Astrocyte of the cerebellum (primary cell): Measurements from ENCODE around the gene RAB25.
"Not testable (repeated sequence)": the region's sequence is repeated elsewhere in the genome, so short reads cannot be mapped to it uniquely, and the experiment has no call there.

Source experiments
- DNase-seq: peaks from one replicate; pipeline ENCODE4 v3.0.0-alpha.2; 2011; ENCODE audit warnings: low read depth
- H3K4me3 ChIP-seq: 2 replicates; pipeline ENCODE4 v1.5.1; 2011; ENCODE audit warnings: mild to moderate bottlenecking, low read depth, low read length, moderate library complexity
- CTCF ChIP-seq: IDR thresholded peaks from 2 replicates; pipeline ENCODE4 v1.5.1; 2012; ENCODE audit warnings: low read length, low read depth, moderate library complexity, mild to moderate bottlenecking; ENCODE audit errors: missing control alignments
- in situ Hi-C: cut with HindIII; loops from 2 replicates; pipeline ENCODE4 v1.10.0; 2017; ENCODE audit warnings: low sequenced_read_pairs

The RAB25 gene

GRCh38 chr1:156112276-156113137, 51.5 kb downstream of the RAB25 start:
- in situ Hi-C loops, result no loop called here
- no peak overlapping the region for H3K4me3 ChIP-seq
- no peak for TF ChIP-seq CTCF
- no peak for DNase-seq

DNA sequence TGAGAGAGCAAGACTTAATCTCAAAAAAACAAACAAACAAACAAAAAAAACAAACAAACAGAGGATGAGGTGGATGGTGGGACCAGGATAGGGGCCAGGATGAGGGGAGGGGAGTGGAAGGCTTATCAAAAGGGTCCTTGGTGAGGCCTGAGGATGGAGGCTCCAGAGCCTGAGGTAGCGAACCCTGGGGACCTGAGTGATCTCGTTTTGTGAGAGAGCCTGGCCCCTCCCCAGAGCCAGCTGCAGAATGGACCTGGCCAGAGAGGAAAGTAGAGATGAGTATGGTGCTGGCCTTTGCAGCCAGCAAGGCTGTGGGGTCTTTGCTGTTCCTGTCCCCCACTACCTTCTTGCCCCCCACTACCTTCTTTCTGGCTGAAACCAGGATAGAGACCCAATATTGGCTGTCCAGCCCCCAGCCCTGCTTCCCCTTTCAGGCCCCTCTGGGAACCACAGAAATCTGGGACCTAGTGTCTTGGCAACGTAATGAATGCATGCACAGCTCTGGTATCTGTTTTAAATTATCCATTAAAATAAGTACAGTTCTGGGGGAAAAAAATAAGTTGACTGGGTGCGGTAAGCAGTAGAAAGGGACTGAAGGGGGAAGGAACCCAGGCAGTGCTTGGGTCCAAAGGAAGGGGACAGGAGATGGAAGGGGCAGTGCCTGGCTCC, 52.5 kb downstream of the RAB25 start:
- no peak for TF ChIP-seq CTCF
- in situ Hi-C loops, result no loop called here
- no peak for DNase-seq
- H3K4me3 ChIP-seq, result no peak overlapping the region

DNA sequence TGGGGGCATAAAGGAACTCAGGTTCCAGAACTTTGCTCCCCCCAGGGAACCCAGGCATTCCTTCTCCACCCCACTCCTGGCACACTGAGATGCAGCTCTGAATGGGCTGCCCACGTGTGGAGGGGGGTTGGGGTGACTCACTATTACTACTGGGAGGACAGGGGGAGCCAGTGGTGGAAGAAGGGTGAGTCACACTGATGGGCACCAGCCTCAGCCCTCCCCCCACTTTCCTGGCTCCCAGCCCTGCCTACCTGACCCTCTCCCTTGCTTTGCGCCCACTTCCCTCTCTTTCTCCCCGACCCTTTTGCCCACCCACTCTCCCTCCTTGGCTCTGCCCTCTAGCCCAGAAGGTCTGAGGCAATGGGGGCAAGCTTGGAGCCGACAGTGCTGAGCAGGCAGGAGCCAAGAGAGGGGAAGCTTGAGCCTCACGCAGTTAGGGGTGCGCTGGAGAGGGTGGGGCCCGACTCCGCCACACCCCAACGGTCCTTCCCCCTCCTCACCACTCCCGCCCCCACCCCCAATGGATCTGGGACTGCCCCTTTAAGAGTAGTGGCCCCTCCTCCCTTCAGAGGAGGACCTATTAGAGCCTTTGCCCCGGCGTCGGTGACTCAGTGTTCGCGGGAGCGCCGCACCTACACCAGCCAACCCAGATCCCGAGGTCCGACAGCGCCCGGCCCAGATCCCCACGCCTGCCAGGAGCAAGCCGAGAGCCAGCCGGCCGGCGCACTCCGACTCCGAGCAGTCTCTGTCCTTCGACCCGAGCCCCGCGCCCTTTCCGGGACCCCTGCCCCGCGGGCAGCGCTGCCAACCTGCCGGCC, 53.4 kb downstream of the RAB25 start, which contains the start of gene LMNA:
TSS of gene LMNA (plus strand) at position 611 of the 818 bp plus-strand sequence. CDS start 208 bp downstream, outside the sequence.
- peak; percentile 88 for DNase-seq
- TF ChIP-seq CTCF, result no peak
- peak within 1 kb of the TSS; percentile 100 for H3K4me3 ChIP-seq
- in situ Hi-C loops, result no loop called here

DNA sequence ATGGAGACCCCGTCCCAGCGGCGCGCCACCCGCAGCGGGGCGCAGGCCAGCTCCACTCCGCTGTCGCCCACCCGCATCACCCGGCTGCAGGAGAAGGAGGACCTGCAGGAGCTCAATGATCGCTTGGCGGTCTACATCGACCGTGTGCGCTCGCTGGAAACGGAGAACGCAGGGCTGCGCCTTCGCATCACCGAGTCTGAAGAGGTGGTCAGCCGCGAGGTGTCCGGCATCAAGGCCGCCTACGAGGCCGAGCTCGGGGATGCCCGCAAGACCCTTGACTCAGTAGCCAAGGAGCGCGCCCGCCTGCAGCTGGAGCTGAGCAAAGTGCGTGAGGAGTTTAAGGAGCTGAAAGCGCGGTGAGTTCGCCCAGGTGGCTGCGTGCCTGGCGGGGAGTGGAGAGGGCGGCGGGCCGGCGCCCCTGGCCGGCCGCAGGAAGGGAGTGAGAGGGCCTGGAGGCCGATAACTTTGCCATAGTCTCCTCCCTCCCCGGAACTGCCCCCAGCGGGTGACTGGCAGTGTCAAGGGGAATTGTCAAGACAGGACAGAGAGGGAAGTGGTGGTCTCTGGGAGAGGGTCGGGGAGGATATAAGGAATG, 54.1 kb downstream of the RAB25 start:
- peak overlapping the region; percentile 100 for H3K4me3 ChIP-seq
- DNase-seq, result no peak
- no peak for TF ChIP-seq CTCF
- in situ Hi-C loops, result no loop called here

DNA sequence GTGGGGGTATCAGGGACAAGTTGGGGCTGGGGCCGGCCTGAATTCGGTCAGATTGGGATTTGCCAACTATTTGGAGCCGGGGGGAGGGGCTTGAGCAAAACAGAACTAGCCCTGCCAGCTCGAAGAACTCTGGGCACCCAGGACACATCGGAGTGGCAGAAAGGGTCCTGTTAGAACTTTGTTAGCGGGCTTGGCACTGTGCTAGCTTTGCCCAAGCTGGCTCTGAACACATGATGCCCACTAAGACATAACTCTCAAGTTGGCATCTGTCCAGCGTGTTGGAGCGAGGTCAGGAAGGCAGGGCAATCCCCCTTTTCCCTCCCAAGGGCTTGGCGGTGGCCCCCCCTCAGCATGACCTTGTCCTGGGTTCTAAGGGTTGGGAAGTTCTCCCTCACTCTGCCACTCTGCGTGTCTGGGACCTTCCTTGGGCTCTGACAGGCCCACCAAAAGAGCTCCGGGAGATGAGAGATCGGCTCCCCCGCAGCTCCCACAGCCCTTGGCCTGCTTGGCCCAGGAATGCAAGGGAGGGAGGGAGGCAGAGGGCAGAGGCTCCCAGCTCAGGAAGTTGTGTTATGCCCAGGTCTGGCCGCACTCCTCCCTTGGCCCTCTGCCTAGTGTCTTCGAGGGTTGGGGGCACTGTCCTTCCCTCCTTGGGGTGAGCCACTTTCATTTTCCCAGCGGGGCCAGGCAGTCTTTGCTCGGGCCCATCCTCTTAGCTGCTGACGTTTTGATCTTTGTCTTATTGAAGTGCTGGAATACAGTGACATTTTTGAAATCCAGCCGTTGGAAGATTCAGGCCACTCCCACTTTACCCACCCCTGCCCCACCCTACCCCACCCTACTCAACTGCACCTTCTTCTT, 54.8 kb downstream of the RAB25 start:
- no peak for DNase-seq
- H3K4me3 ChIP-seq, result peak overlapping the region; percentile 100
- TF ChIP-seq CTCF, result no peak
- in situ Hi-C loops, result no loop called here

- in situ Hi-C loops, DNase-seq: not testable (repeated sequence)
- peak overlapping the region; percentile 100 for H3K4me3 ChIP-seq
These were observed 55.8 kb downstream of the RAB25 start for GRCh38 chr1:156116731-156117130.
